Endothelial cell of umbilical vein (primary cell): ENCODE measurements around the gene ITPR1.

ENCODE experiments used
- EZH2 ChIP-seq: IDR thresholded peaks from 2 replicates; pipeline ENCODE4 v1.6.1; 2012; ENCODE audit warnings: borderline replicate concordance, low read depth, mild to moderate bottlenecking, moderate library complexity, low read length, inconsistent platforms; ENCODE audit not compliant: severe bottlenecking
- MYC ChIP-seq: IDR thresholded peaks from one replicate; pipeline ENCODE4 v1.6.1; 2011; ENCODE audit warnings: mild to moderate bottlenecking, low read depth, low read length
- POLR2A ChIP-seq: IDR thresholded peaks from 2 replicates; pipeline ENCODE4 v1.6.1; 2012; ENCODE audit warnings: low read depth, mild to moderate bottlenecking, control low read depth, low read length
- POLR2AphosphoS5 ChIP-seq: IDR thresholded peaks from 2 replicates; pipeline ENCODE4 v1.6.1; 2012; ENCODE audit warnings: low read depth, mild to moderate bottlenecking, control low read depth, low read length, moderate library complexity; ENCODE audit not compliant: insufficient read depth
- TF ChIP-seq, protein P1 (sequence below), 2 donors: IDR thresholded peaks; 1 replicate in 1 of 2; 2 replicates in 1 of 2; pipeline ENCODE4 v1.5.1; 2011; ENCODE audit warnings: low read length in 2 of 2, mild to moderate bottlenecking in 2 of 2, moderate library complexity in 2 of 2, control low read depth in 1 of 2, inconsistent platforms in 1 of 2, low read depth in 1 of 2; ENCODE audit not compliant: insufficient read depth in 1 of 2; ENCODE audit errors: extremely low read depth in 1 of 2
- TF ChIP-seq, protein P2 (sequence below): IDR thresholded peaks from 2 replicates; pipeline ENCODE4 v1.6.1; 2011; ENCODE audit not compliant: insufficient read depth, insufficient read length

DNA sequence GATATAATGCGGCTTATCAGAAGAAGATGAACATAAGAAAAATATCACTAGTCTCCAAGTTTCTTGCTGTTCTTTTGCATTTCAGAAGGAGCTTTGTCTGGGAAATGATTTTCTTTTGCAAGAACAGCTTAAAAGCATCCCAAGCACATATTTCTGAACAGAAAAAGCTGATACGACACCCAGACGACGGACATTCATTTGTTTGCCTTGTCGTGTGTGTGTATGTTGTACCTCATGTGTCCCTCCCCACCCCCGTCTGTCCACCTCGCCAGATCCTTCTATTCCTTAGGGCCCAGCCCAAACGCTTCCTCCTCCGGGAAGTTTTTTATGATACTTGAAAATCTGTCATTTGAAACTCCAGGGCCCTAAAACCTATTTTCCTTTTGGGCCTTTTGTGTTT is 8.8 kb downstream of the ITPR1 start:
- TF ChIP-seq, protein P1, sequence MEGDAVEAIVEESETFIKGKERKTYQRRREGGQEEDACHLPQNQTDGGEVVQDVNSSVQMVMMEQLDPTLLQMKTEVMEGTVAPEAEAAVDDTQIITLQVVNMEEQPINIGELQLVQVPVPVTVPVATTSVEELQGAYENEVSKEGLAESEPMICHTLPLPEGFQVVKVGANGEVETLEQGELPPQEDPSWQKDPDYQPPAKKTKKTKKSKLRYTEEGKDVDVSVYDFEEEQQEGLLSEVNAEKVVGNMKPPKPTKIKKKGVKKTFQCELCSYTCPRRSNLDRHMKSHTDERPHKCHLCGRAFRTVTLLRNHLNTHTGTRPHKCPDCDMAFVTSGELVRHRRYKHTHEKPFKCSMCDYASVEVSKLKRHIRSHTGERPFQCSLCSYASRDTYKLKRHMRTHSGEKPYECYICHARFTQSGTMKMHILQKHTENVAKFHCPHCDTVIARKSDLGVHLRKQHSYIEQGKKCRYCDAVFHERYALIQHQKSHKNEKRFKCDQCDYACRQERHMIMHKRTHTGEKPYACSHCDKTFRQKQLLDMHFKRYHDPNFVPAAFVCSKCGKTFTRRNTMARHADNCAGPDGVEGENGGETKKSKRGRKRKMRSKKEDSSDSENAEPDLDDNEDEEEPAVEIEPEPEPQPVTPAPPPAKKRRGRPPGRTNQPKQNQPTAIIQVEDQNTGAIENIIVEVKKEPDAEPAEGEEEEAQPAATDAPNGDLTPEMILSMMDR (IDR thresholded peaks at IDR 0.05; ENCODE audit: extremely low read depth in 1 of 2, insufficient read depth in 1 of 2, low read depth in 1 of 2, low read length in 2 of 2): no peak
- TF ChIP-seq, protein P2, sequence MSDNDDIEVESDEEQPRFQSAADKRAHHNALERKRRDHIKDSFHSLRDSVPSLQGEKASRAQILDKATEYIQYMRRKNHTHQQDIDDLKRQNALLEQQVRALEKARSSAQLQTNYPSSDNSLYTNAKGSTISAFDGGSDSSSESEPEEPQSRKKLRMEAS: no peak
- TF ChIP-seq POLR2A: no peak
- no peak for TF ChIP-seq EZH2
- TF ChIP-seq POLR2AphosphoS5: no peak
- TF ChIP-seq MYC: no peak
